ENCODE measurements around the gene SEMA3D. TPM values are rescaled to one million over a fixed set of nuclear protein-coding genes. Genes with fewer than 3 reads are reported as not detected.
A peak's percentile ranks its signal among the peaks of the same experiment; 100 is the strongest.

Gene SEMA3D
- total RNA-seq, 1 experiment from 2014 or later = 1.4 TPM

- peak; percentile 69 for ATAC-seq
- no TSS peak for BruUV-seq (replicated peaks)
Observed at GRCh38 chr7:85103962-85104361, 82.9 kb downstream of the SEMA3D start.

GRCh38 chr7:85103357-85103756, 83.5 kb downstream of the SEMA3D start:
- ATAC-seq (peak; percentile 81), DNase-seq (ENCODE audit: low read depth, low spot score) (peak; percentile 18)
- Histone ChIP-seq H4K20me1 (ENCODE audit: insufficient read depth) (no peaks in the 10 kb centered on the region), H3K36me3 (ENCODE audit: control insufficient read depth in 1 of 2, insufficient read depth in 2 of 2, low read length in 2 of 2) (no peaks in the 10 kb centered on the region), H3K9me3 (ENCODE audit: control insufficient read depth in 1 of 2, insufficient read depth in 1 of 2, low read depth in 1 of 2, low read length in 2 of 2) (no peaks in the 10 kb centered on the region), H3K4me3 (replicated peaks in 1 of 2; ENCODE audit: low read depth in 1 of 2, low read length in 2 of 2) (peak overlapping the region in 1 of 2 experiments; percentile 1; a peak in 1 of 4 replicates), H3K27ac (ENCODE audit: low read depth, low read length) (no peak overlapping the region), H2AFZ (ENCODE audit: low read depth, low read length, poor library complexity, severe bottlenecking) (peak overlapping the region; percentile 66), H3K4me2 (ENCODE audit: low read length) (peak overlapping the region; percentile 46), H3K4me1 (ENCODE audit: control insufficient read depth in 1 of 2, insufficient read depth in 2 of 2, low read length in 2 of 2) (peaks cover 5 to 23% of the 10 kb centered on the region in 2 experiments; a peak in 3 of 4 replicates), H3K9me2 (ENCODE audit: insufficient read depth) (no peaks in the 10 kb centered on the region), H3K79me2 (ENCODE audit: insufficient read depth, low read length) (no peaks in the 10 kb centered on the region), H3K27me3 (ENCODE audit: insufficient read depth, low read length) (no peaks in the 10 kb centered on the region), H3K9ac (ENCODE audit: low read length) (no peak overlapping the region)
- intact Hi-C loops (cut with micrococcal nuclease) = no loop called here
- ChIA-PET RAD21 (ENCODE audit: low non-redundant PET in 1 of 2, low total read pairs in 2 of 2, uncharacterized antibody in 2 of 2, unreplicated experiment in 2 of 2) (no interaction called here), CTCF (no interaction called here), POLR2A (no interaction called here)
- no TSS peak for BruUV-seq (replicated peaks)
- no peak for TF ChIP-seq SIN3A (IDR thresholded peaks at IDR 0.05; ENCODE audit: low read depth)
- TF ChIP-seq ZNF274 (IDR thresholded peaks at IDR 0.05; ENCODE audit: low read depth, low read length) = no peak
- no peak for TF ChIP-seq CTCF (IDR thresholded peaks at IDR 0.05 in 2 of 3, conservative IDR thresholded peaks at IDR 0.05 in 1 of 3; ENCODE audit: borderline replicate concordance in 1 of 3, insufficient read depth in 1 of 3, low read depth in 2 of 3, low read length in 2 of 3)
- TF ChIP-seq MAX (IDR thresholded peaks at IDR 0.05) = no peak
- TF ChIP-seq ZBTB33 (IDR thresholded peaks at IDR 0.05; ENCODE audit: extremely low read depth, insufficient replicate concordance, low read length) = no peak
- TF ChIP-seq, protein P1, sequence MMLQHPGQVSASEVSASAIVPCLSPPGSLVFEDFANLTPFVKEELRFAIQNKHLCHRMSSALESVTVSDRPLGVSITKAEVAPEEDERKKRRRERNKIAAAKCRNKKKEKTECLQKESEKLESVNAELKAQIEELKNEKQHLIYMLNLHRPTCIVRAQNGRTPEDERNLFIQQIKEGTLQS (IDR thresholded peaks at IDR 0.05) = no peak
- no peak for TF ChIP-seq SP1 (IDR thresholded peaks at IDR 0.05; ENCODE audit: low read depth)
- no peak for TF ChIP-seq YY1 (IDR thresholded peaks at IDR 0.05; ENCODE audit: extremely low read depth, insufficient replicate concordance, low read depth, low read length)
- no peak for TF ChIP-seq CBX3 (IDR thresholded peaks at IDR 0.05; ENCODE audit: low read depth)
- no peak for TF ChIP-seq ELF1 (IDR thresholded peaks at IDR 0.05; ENCODE audit: borderline replicate concordance, low read depth)
- TF ChIP-seq FOSL1 (IDR thresholded peaks at IDR 0.05; ENCODE audit: low read depth) = no peak
- TF ChIP-seq JUND (IDR thresholded peaks at IDR 0.05) = no peak
- TF ChIP-seq EGR1 (IDR thresholded peaks at IDR 0.05; ENCODE audit: low read depth) = no peak
- no peak for TF ChIP-seq RAD21 (IDR thresholded peaks at IDR 0.05; ENCODE audit: low read depth)
- TF ChIP-seq EZH2phosphoT487 (IDR thresholded peaks at IDR 0.05; ENCODE audit: borderline replicate concordance) = no peak

More at GRCh38 chr7:85103962-85104361, 82.9 kb downstream of the SEMA3D start:
- ChIA-PET RAD21 (ENCODE audit: low non-redundant PET in 1 of 2, low total read pairs in 2 of 2, uncharacterized antibody in 2 of 2, unreplicated experiment in 2 of 2) (no interaction called here), CTCF (no interaction called here), POLR2A (no interaction called here)
- no peaks in the 10 kb centered on the region for H3K36me3 ChIP-seq (ENCODE audit: control insufficient read depth in 1 of 2, insufficient read depth in 2 of 2, low read length in 2 of 2)
- peak; percentile 8 for DNase-seq (ENCODE audit: low read depth, low spot score)
- peak overlapping the region; percentile 66 for H2AFZ ChIP-seq (ENCODE audit: low read depth, low read length, poor library complexity, severe bottlenecking)
- H3K27me3 ChIP-seq (ENCODE audit: insufficient read depth, low read length) = no peaks in the 10 kb centered on the region
- intact Hi-C loops (cut with micrococcal nuclease) = no loop called here
- no peak overlapping the region for H3K27ac ChIP-seq (ENCODE audit: low read depth, low read length)
- peaks cover 5 to 23% of the 10 kb centered on the region in 2 experiments; a peak in 3 of 4 replicates for H3K4me1 ChIP-seq (ENCODE audit: control insufficient read depth in 1 of 2, insufficient read depth in 2 of 2, low read length in 2 of 2)
- H3K4me3 ChIP-seq (replicated peaks in 1 of 2; ENCODE audit: low read depth in 1 of 2, low read length in 2 of 2) = peak overlapping the region in 1 of 2 experiments; percentile 1; a peak in 1 of 4 replicates
- H3K9me3 ChIP-seq (ENCODE audit: control insufficient read depth in 1 of 2, insufficient read depth in 1 of 2, low read depth in 1 of 2, low read length in 2 of 2) = no peaks in the 10 kb centered on the region
- H3K4me2 ChIP-seq (ENCODE audit: low read length) = peak overlapping the region; percentile 46
- no peak overlapping the region for H3K9ac ChIP-seq (ENCODE audit: low read length)
- TF ChIP-seq TCF7L2 (IDR thresholded peaks at IDR 0.05; ENCODE audit: borderline replicate concordance, extremely low read depth, insufficient read depth, insufficient read length) (no peak), FOSL1 (IDR thresholded peaks at IDR 0.05; ENCODE audit: low read depth) (peak; percentile 48), CEBPB (IDR thresholded peaks at IDR 0.05; ENCODE audit: low read depth) (no peak), POLR2A (IDR thresholded peaks at IDR 0.05; ENCODE audit: borderline replicate concordance, extremely low read depth, insufficient read depth, insufficient read length) (no peak)
- TF ChIP-seq, protein P1 (IDR thresholded peaks at IDR 0.05) = no peak
- no peaks in the 10 kb centered on the region for H3K9me2 ChIP-seq (ENCODE audit: insufficient read depth)
- no peaks in the 10 kb centered on the region for H3K79me2 ChIP-seq (ENCODE audit: insufficient read depth, low read length)
- H4K20me1 ChIP-seq (ENCODE audit: insufficient read depth) = no peaks in the 10 kb centered on the region
